Activated CD4-positive, alpha-beta T cell treated with anti-CD3 and anti-CD28 coated beads, Interleukin-2, amount 50 U/mL, for 4 hours (primary cell): ENCODE results near the gene HS2ST1.
A peak's percentile ranks its signal among the peaks of the same experiment; 100 is the strongest.
"Not testable (repeated sequence)": the region's sequence is repeated elsewhere in the genome, so short reads cannot be mapped to it uniquely, and the experiment has no call there.

ENCODE experiments used
- DNase-seq, 2 experiments: peaks; one replicate each; pipeline ENCODE4 v3.0.0-alpha.2; 2020

The HS2ST1 gene

DNA sequence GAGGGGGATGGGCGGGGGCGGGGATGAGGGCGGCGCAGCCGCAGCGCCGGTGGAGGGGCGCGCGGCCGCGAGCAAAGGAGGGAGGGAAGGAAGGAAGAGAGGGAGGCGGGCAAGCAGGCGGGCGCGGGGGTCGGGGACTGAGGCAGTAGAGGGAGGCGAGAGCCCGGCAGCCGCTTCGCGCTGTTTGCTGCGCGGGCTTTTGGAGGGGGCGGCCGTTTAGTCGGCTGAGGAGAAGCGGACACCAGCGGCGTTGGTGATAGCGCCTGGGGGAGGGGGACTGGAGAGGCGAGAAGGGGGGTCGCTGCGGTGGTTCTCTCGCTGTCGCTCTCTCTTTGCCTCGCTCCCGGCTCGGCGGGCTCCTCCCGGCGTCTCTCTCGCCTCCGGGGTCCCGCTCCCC is at the start of gene HS2ST1:
TSS of gene HS2ST1 (plus strand) at position 35 of the 397 bp plus-strand sequence.
- no peak for DNase-seq

DNA sequence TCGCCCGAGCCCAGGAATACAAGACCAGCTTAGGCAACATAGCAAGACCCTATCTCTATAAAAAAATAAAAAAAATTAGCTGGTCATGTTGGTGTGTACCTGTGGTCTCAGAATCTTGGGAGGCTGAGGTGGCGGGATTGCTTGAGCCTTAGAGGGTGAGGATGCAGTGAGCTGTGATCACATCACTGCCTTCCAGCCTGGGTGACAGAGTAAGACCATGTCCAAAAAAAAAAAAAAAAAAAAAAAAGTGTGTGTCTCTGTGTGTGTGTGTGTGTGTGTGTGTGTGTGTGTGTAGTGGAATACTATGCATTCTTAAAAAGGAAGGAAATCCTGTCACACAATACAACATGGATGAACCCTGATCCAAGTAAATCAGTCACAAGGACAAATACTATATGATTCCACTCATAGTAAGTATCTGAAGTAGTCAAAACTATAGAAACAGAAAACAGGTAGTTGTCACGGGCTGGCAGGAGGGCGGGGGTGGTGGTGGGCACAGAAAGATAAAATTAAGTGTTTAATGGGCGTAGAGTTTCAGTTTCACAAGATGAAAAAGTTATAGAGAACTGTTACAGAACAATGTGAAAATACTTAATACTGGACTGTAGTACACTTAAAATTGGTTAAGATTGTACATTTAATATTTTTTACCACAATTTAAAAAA is 48.3 kb upstream of the HS2ST1 start:
- no peak for DNase-seq

DNA sequence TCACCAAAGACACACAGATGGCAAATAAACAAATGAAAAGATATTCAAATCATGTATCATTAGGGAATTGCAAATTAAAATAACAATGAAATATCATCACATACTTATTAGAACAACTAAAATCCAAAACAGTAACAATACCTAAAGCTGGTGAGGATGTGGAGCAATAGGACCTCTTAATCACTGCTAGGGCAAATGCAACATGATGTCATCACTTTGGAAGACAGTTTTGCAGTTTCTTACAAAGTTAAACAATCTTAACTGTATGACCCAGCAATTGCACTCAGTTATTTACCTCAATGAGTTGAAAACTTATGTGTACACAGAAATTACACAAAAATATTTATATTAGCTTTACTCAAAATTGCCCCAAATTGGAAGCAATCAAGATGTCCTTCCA is 47.8 kb upstream of the HS2ST1 start:
- DNase-seq = no peak

DNA sequence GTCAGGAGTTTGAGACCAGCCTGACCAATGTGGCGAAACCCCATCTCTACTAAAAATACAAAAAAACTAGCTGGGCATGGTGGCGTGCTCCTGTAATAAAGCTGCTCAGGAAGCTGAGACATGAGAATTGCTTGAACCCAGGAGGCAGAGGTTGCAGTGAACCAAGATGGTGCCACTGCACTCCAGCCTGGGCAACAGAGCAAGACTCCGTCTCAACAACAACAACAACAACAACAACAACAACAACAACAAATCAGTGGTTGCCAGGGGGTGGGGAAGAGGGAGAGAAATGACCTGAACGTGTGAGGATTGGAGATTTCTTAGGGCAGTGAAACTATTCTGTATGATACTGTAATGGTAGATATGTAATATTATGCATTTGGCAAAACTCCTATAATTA is 47.2 kb upstream of the HS2ST1 start:
- not testable (repeated sequence) for DNase-seq

DNA sequence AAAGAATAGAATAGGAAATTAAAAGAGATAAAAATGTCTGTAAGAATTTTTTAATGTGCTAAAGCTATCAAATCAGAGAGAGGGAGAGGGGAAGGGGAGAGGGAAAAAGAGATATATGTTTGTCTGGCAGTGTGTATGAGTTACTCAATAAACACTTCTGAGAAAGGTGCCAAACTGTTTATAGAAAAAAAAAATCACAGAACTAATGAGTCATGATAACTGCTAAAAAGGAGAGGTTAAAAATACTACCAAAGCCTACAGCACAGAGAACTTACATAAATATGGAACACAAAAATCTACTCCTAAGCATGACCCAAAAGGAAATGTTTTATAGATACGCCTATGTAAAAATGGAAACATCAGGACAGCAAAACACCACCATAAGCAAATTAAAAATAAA is 46.0 kb upstream of the HS2ST1 start:
- no peak for DNase-seq

DNA sequence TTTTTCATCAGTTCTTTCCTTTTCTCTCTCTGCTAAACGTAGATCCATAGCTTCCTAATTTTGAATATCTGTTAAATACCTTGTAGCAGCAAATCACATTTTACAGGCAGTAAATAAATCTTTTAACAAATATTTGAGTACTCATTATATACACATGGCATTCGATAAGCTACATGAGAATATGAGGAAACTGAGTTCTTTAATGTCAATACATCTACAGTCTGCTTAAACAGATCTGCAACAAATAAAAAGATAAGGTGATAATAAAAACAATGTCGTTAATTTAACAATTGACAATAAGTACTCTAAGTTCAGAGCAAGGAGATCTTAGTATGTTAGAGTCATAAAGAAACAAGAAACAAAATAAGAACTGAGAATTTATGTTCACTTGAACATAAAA is 43.4 kb upstream of the HS2ST1 start:
- no peak for DNase-seq

DNA sequence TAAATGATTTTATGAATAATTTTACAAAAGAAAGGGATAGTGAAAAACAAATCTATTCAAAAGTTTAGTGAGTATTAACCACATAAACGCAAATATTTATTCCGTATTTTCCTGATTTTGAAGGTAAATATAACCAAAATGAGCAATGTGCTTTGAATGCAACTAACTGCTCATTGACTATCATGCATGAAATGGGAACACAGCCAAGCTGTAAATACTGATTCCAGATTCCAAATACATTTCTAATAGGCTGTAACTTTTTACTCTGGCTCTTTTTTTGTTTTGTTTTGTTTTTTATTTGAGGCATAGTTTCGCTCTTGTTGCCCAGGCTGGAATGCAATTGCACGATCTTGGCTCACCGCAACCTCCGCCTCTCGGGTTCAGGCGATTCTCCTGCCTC is 42.3 kb upstream of the HS2ST1 start:
- no peak for DNase-seq

DNA sequence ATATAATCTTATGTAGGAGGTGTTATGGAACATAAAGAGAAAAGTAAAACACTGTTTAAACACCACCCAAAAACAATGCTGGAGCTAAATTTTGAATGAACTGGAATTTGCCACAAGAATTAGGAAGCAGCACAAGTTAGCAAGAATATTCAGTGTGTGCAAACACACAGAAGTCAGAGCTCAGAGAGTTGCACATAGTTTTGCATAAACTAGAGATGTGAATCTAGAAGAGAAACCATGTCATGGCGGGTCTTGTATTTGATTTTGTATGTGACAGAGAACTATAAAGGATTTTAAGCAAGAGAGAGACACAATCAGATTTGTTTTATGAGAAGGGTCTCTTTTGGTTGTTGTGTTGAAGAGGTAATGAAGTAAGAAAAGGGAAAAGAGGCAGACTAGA is 38.7 kb upstream of the HS2ST1 start:
- DNase-seq = no peak

DNA sequence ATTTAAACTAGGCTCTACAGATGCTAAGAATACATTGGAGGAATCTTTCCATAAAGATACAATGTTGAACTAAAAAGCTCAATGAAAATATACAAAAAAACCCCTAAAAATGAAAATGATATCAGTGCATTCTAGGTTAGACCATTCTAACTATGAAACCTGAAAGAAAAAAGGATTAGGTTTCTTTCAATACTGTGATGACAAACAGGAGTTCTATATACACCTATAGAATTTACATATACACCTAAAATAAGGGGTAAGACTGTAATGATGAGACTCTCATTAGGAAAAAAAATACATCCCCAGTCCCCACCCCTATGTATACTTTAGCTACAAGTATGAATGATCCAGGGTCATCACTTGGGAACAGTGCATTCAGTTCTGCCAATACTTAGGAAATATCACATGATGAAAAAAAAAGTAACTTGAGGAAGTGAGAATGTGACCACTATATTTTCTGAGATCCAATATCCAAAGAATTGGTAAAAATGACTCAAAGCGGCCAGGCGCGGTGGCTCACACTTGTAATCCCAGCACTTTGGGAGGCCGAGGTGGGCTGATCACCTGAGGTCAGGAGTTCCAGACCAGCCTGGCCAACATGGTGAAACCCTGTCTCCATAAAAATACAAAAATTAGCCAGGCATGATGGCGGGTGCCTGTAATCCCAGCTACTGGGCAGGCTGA is 26.8 kb upstream of the HS2ST1 start:
- DNase-seq = no peak

DNA sequence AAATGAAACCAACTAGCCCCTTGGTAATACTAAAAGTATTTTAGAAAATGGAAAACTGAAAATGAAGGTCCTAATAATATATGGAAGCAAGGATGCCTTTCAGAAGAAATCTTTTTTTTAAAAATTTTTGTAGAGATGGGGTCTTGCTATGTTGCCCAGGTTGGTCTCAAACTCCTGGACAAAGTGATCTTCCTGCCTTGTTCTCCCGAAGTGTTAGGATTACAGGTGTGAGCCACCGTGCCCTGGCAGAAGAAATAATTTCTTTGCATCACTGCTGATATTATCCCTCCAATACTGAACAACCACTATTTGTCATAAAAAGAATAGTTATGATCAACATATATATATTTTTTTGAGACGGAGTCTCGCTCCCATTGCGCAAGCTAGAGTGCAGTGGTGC is 26.1 kb upstream of the HS2ST1 start:
- DNase-seq = no peak

DNA sequence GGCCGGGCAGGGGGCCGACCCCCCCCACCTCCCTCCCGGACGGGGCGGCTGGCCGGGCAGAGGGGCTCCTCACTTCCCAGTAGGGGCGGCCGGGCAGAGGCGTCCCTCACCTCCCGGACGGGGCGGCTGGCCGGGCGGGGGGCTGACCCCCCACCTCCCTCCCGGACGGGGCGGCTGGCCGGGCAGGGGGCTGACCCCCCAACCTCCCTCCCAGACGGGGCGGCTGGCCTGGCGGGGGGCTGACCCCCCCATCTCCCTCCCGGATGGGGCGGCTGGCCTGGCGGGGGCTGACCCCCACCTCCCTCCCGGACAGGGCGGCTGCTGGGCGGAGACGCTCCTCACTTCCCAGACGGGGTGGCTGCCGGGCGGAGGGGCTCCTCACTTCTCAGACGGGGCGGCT is 15.0 kb upstream of the HS2ST1 start:
- not testable (repeated sequence) for DNase-seq

DNA sequence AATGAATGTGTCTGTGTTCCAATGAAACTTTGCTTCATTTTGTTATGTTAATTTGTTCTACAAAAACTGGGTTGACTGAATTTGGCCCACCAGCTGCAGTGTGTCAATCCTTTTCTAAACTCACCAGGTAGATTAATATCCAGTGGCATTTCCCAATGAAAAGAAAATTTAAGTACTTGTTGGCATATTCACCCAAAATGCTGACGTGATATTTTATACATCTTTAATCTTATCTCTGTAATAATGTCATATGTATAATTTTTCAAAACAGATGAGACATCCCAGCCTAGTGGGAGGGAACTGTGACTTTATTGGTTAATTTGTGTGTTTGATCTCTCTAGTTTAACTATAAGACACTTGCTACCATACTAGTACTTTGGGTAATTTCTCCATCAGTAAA is 8.6 kb upstream of the HS2ST1 start:
- DNase-seq = no peak

DNA sequence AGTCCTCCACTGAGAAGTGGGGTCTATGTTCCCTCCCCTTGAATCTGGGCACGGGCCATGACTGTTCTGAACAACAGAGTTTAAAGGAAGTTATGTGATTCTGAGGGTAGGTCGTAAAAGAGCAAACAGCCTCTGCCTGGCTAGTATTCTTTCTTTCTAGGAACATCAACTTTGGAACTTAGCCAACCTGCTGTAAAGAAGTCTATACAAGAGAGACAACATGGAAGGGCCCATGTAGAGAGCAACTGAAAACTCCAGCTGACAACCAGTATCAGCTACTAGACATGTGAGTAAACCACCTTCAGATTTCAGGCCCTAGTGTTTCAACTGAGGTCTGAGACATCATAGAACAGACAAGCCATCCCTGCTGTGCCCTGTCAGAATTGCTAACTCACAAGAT is 8.0 kb upstream of the HS2ST1 start:
- DNase-seq = no peak

DNA sequence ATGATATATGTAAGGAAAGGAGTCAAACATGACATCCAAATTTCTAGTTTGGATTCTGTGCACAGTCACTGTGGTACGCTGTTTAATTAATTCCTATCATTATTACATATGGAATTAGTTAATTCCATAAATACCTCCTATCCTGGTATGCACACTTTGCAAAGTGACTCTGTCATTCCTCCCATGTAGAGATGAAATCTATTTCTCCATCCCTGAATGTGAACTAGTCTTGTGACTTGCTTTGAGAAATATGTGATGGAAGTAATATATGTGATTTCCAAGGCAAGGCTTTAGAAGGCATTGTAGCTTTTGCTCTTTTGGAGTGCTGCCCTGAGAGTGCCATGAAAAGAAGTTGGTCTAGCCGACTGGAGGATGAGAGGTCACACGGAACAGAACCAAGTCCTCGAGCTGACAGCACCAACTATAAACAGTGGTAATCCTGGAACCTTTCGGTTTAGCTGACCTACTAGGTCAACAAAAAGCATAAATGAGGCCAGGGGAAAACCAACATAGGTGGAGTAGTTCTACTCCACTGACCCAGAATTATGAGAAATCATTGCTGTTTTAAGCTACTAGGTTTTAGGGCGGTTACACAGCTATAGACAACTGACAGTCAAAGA is 2.0 kb upstream of the HS2ST1 start:
- no peak for DNase-seq

DNA sequence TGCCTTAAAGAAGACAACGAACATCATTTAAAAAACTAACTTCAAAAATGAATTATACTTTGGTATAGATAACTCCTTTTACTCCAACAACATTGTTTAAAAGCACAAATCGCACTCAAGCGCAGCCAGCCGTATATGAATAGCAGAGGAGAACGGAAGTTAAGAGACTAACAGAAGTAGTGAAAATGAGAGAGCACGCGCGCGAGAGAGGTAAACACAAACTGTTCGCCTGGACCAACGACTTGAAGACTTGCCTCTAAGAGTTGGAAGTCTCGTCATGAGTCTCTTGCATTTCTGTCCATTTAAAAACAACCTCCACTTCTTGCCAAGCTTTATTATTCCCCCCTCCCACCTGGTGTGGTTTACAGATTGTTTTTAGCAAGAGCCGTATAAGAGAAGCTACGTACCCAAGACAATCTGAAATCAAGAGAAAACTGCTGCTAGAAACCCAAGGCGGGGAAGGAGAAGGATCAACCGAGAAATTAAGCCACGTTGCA is 988 bp upstream of the HS2ST1 start:
- DNase-seq = peak; percentile 5 to 7

DNA sequence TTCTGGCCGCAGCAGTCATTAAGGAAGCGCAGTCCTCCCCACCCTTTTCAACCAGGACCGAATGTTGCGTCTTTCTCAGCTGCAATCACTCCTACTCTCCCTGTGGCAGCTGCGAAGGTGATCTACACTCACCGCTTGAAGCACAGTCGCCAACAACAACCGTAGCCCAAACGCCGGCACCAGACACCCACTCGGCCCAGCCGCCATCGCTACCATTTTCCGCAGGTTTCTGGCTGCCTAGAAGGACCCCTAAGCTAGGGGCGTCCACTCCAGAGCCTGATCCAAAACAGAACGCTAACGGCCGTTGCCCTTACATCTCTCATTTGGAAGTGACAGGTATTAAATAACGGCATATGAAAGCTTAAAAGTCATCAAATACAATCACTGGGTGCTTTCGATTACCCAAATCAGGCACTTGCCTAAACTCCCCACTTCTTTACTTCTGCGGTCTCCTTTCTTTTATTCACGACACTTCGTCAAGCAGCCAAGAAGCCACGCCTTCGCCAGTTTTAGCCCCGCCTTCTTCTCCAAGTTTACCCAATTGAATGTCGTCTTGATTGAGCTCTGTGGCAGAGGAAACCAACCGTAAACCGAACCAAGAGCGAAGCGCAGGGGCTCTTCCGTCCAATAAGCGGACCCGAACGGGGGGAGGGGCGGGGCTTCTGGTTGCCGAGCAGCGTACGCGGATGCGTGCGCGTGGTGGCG is 387 bp upstream of the HS2ST1 start, which contains the start of gene SELENOF:
TSS of gene SELENOF (minus strand) at position 231 of the 705 bp plus-strand sequence. CDS start at position 216, 15 bp downstream.
- DNase-seq = peak; percentile 100

DNA sequence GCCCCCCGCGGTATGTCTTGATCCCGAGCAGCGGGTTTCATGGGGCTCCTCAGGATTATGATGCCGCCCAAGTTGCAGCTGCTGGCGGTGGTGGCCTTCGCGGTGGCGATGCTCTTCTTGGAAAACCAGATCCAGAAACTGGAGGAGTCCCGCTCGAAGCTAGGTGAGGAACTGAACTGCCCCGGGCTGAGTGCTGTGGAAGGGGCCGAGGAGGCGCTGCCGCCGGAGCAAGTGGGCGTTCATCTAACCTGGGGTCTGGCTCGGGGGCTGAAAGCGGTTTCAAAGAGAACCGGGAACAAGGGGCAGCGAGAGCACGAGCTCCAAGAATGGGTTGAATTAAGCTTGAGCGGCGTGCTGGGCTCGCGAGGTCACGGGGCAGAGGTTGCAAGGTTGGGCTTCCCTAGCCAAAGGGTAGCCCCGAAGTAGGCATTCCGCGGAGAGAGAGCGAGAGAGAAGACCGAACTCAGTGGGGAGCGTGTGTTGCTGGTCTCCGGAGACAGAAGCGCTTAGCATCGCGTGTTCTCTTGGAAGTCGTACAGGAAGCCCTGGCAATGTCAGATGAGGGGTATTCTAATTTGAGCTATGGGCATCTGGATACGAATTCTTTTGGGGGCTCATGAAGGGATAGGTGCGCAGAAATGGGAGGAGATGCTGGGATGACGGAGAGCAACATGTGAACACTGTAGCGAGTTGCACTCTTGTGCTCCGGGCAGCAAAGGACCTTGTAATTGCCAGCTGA is 732 bp downstream of the HS2ST1 start:
- peak; percentile 31 to 36 for DNase-seq

DNA sequence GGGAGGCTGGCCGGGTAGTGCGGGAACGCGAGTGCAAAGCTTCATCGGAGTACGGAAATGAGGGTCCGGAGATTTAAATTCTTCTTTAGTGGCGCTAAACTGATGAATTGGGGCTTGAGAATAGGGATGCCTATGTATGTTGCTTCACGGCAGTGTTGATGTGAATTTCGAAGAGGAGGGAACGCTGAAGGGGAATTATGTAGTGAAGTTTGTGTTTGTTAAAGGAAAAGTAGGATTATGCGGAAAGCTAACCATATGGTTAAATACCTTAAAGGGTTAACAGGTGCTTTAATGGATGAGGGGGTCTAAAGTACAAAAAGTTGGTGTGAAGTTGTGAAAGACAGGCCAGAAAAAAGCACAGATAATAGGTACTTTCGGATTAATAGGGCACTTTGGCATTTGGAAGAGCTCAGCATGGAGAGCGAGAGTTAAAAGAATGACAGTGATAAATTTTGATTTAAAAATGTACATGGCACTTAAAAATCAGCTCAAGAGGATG is 1.4 kb downstream of the HS2ST1 start:
- DNase-seq = peak in 1 of 2 experiments; percentile 6

DNA sequence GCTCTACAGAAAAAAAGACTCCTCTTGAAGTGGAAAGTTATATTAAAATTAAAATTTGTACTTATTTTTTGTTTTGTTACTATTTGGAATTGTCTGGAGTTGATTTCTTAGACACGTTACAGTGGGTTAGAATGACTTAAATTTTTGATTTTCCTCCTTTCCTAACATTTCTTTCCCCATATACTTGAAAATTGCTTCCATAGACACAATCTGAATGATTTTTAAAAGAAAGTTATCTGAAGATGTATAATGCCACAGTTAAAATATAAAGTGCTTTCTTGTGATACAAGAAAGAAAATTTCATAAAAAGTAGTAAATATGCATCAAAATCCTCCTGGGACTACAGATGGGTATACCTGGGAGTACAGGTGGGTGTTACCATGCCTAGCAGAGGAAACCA is 2.3 kb downstream of the HS2ST1 start:
- no peak for DNase-seq

DNA sequence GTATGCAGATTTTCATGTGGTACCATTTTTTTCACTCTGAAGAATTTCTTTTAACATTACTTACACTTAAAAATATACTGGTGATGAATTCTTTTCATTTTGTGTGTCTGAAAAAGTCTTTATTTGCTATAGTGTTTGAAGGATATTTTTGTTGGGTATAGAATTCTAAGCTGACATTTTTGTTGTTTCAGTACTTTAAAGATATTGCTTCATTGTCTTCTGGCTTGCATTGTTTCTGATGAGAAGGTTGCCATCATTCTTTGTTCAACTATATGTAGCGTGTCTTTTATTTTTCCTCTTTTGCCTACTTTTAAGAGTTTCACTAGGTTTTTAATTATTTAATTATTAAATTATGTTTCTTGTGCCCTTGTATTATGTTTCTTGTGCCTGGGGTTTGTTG is 8.0 kb downstream of the HS2ST1 start:
- no peak for DNase-seq

DNA sequence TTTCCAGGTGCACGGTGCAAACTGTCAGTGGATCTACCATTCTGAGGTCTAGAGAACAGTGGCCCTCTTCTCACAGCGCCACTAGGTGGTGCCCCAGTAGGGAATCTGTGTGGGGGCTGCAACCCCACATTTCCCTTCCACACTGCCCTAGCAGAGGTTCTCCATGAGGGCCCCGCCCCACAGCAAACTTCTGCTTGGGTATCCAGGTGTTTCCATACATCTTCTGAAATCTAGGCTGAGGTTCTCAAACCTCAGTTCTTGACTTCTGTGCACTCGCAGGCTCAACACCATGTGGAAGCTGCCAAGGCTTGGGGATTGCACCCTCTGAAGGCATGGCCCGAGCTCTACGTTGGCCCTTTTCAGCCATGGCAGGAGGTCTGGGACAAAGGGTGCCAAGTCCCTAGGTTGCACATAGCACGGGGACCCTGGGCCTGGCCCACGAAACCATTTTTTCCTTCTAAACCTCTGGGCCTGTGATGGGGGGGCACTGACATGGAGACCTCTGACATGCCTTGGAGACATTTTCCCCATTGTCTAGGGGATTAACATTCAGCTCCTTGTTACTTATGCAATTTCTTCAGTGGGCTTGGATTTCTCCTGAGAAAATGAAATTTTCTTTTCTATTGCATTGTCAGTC is 10.0 kb downstream of the HS2ST1 start:
- no peak for DNase-seq

DNA sequence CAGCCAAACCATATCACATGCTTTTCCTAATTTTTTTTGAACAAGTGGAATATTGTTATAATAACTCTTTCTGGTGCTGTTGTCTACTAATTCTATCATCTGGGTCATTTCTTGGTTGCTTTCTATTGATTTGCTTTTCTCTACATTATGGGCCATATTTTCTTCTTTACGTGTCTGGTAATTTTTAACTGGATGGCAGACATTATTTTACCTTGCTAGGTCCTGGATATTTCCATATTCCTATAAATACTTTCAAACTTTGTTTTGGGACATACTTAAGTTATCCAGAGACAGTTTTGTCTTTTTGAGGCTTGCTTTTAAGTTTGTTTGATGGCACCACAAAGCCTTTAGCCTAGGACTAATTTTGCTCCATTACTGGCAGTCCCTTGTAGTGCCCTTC is 11.3 kb downstream of the HS2ST1 start:
- no peak for DNase-seq
